Tibial artery (tissue), 4 donors: ENCODE results near the gene CPXM1.

Experiments
- DNase-seq, 2 donors: peaks; one replicate each; pipeline ENCODE4 v3.0.0-alpha.2; 2019
- H3K27ac ChIP-seq, 2 donors: fragments of 200-600 bp; sonication (generic) in 1 of 2; 1 replicate in 1 of 2; 2 replicates in 1 of 2; pipeline ENCODE4 v1.5.1; 2018 to 2019; ENCODE audit warnings: mild to moderate bottlenecking in 1 of 2
- H3K27me3 ChIP-seq, 2 donors: fragments of 200-600 bp; sonication (generic) in 1 of 2; one replicate each; pipeline versions ENCODE4 v1.5.1 to v1.6.0; 2016 to 2019
- H3K36me3 ChIP-seq, 3 donors: fragments of 200-600 bp; sonication (generic) in 2 of 3; one replicate each; pipeline ENCODE4 v1.5.1; 2016 to 2019; ENCODE audit warnings: mild to moderate bottlenecking in 2 of 3
- H3K4me1 ChIP-seq, 4 donors: fragments of 200-600 bp; sonication (generic) in 2 of 4; 1 replicate in 3 of 4; 2 replicates in 1 of 4; pipeline ENCODE4 v1.5.1; 2016 to 2019
- H3K4me3 ChIP-seq, 2 donors: fragments of 200-600 bp; sonication (generic) in 1 of 2; 1 replicate in 1 of 2; 2 replicates in 1 of 2; pipeline ENCODE4 v1.5.1; 2018 to 2019; ENCODE audit warnings: mild to moderate bottlenecking in 2 of 2
- H3K9me3 ChIP-seq, 3 donors: fragments of 200-600 bp; sonication (generic) in 1 of 3; one replicate each; pipeline ENCODE4 v1.5.1; 2016 to 2019
- CTCF ChIP-seq, 2 experiments: fragments of 200-600 bp in 1 of 2; fragments of 450-650 bp in 1 of 2; IDR thresholded peaks; one replicate each; pipeline ENCODE4 v1.5.1; 2017 to 2019; ENCODE audit warnings: antibody characterized with exemption in 2 of 2, mild to moderate bottlenecking in 1 of 2, moderate library complexity in 1 of 2
- intact Hi-C: fragments of 100-400 bp; cut with DNase I; formaldehyde crosslinking; loops from one replicate; pipeline ENCODE4 v1.15.0; 2023; ENCODE audit warnings: low total_unique reads

Gene CPXM1

GRCh38 chr20:2804852-2805688 lies 4.6 kb upstream of the CPXM1 start:
- DNase-seq = no peak
- Histone ChIP-seq H3K27ac (no peak overlapping the region), H3K9me3 (no peaks in the 10 kb centered on the region), H3K36me3 (no peaks in the 10 kb centered on the region), H3K27me3 (peaks cover 0 to 92% of the 10 kb centered on the region in 2 donors), H3K4me3 (no peak overlapping the region), H3K4me1 (peaks cover 0 to 13% (median 10%) of the 10 kb centered on the region in 4 donors)
- TF ChIP-seq CTCF (IDR thresholded peaks at IDR 0.05) = no peak
- intact Hi-C loops = no loop called here

GRCh38 chr20:2804041-2804828 lies 3.8 kb upstream of the CPXM1 start:
- DNase-seq = no peak
- Histone ChIP-seq H3K4me3 (no peak overlapping the region), H3K27me3 (peaks cover 0 to 94% of the 10 kb centered on the region in 2 donors), H3K4me1 (peaks cover 0 to 21% (median 16%) of the 10 kb centered on the region in 4 donors), H3K9me3 (no peaks in the 10 kb centered on the region), H3K36me3 (no peaks in the 10 kb centered on the region), H3K27ac (no peak overlapping the region)
- TF ChIP-seq CTCF (IDR thresholded peaks at IDR 0.05) = no peak
- intact Hi-C loops = no loop called here

GRCh38 chr20:2801286-2801728 lies 880 bp upstream of the CPXM1 start:
- no peaks in the 10 kb centered on the region for H3K9me3 ChIP-seq
- intact Hi-C loops = no loop called here
- H3K4me3 ChIP-seq = no peak overlapping the region
- no peak for DNase-seq
- peaks cover 0 to 100% of the 10 kb centered on the region in 2 donors for H3K27me3 ChIP-seq
- no peak for TF ChIP-seq CTCF (IDR thresholded peaks at IDR 0.05)
- H3K4me1 ChIP-seq = peaks cover 0 to 23% (median 18%) of the 10 kb centered on the region in 4 donors
- no peak overlapping the region for H3K27ac ChIP-seq
- no peaks in the 10 kb centered on the region for H3K36me3 ChIP-seq

GRCh38 chr20:2799688-2800520 lies 523 bp downstream of the CPXM1 start:
- H3K36me3 ChIP-seq = no peaks in the 10 kb centered on the region
- H3K27me3 ChIP-seq = peaks cover 0 to 97% of the 10 kb centered on the region in 2 donors
- no peak overlapping the region for H3K27ac ChIP-seq
- H3K9me3 ChIP-seq = no peaks in the 10 kb centered on the region
- intact Hi-C loops = no loop called here
- no peak for TF ChIP-seq CTCF (IDR thresholded peaks at IDR 0.05)
- H3K4me3 ChIP-seq = peak overlapping the region in 1 of 2 donors; percentile 27
- DNase-seq = no peak
- peaks cover 0 to 19% (median 13%) of the 10 kb centered on the region in 4 donors for H3K4me1 ChIP-seq

- H3K27ac ChIP-seq = no peak overlapping the region
- peaks cover 0 to 97% of the 10 kb centered on the region in 2 donors for H3K27me3 ChIP-seq
- no peak for TF ChIP-seq CTCF (IDR thresholded peaks at IDR 0.05)
- no peaks in the 10 kb centered on the region for H3K36me3 ChIP-seq
- intact Hi-C loops = no loop called here
- H3K9me3 ChIP-seq = no peaks in the 10 kb centered on the region
- peaks cover 0 to 19% (median 12%) of the 10 kb centered on the region in 4 donors for H3K4me1 ChIP-seq
- peak overlapping the region in 1 of 2 donors; percentile 27 for H3K4me3 ChIP-seq
- DNase-seq = no peak
These were observed 1.2 kb downstream of the CPXM1 start for GRCh38 chr20:2799271-2799670.
